ENCODE data around the gene HSPA12A. TPM values are rescaled to one million over a fixed set of nuclear protein-coding genes. Genes with fewer than 3 reads are reported as not detected.

HSPA12A gene
- total RNA-seq, 2 experiments from 2014 or later = 0.05 to 0.18 TPM

DNA sequence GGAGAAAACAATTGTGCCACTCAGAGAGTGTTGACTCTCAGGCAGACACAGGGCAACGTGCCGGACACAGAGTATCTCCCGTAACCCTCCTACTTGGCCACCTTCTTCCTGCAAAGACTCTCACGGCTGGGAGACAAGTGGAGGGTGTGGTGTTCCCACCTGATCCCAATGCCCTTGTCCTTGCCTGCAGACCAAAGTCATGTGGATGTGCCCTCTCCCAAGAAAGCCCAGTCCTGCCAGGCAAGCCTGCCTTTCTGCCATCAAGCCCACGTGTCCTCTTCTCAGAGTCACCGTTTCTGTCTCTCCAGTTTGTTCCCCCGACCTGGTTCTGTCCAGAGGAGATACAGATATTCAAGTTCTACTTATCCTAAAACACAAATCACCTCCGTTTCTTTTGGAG is 120.9 kb downstream of the HSPA12A start:
- no peak for DNase-seq
- POLR2A ChIA-PET = no interaction called here
- Mint-ChIP-seq H3K4me3 (no peak overlapping the region), H3K36me3 (ENCODE audit: low read depth) (no peaks in the 10 kb centered on the region), H3K9me3 (no peaks in the 10 kb centered on the region), H3K27me3 (no peaks in the 10 kb centered on the region), H3K27ac (no peak overlapping the region), H3K4me1 (no peaks in the 10 kb centered on the region)
- CTCF ChIA-PET = no interaction called here

Other genes with a start within 250 kb of the HSPA12A start
- gene PNLIP, start 196.6 kb downstream of the HSPA12A start, total RNA-seq = not detected
- gene PNLIPRP1, start 151.6 kb downstream of the HSPA12A start, total RNA-seq = not detected
- gene PNLIPRP2, start 121.6 kb downstream of the HSPA12A start, total RNA-seq = not detected
- not detected for gene ENO4, start 106.9 kb upstream of the HSPA12A start, total RNA-seq

Data from activated CD4-positive, alpha-beta memory T cell treated with anti-CD3 and anti-CD28 coated beads, Interleukin-2, amount 10 ng/mL, durations not matched to agents 7 days and 5 days (primary cell).